NCI-H128 (cell line): ENCODE measurements around the gene P4HTM.

Experiments
- DNase-seq: peaks from one replicate; lab custom pipeline; 2025; ENCODE audit not compliant: unreplicated experiment; lab: John Stamatoyannopoulos, UW

P4HTM gene

GRCh38 chr3:48989796-48990635 is at the start of gene P4HTM:
TSS of gene P4HTM (plus strand) at chr3:48990241. CDS start at chr3:48990257, 16 bp downstream.
- DNase-seq, result peak; percentile 19

- DNase-seq, result no peak
Measured at GRCh38 chr3:48945432-48945831, 44.6 kb upstream of the P4HTM start.

GRCh38 chr3:48945891-48946549 is 44.0 kb upstream of the P4HTM start:
- no peak for DNase-seq

- no peak for DNase-seq
Measured at GRCh38 chr3:48949376-48949717, 40.7 kb upstream of the P4HTM start.

GRCh38 chr3:48950051-48950450 is 40.0 kb upstream of the P4HTM start:
- no peak for DNase-seq

GRCh38 chr3:48951764-48952163 is 38.3 kb upstream of the P4HTM start:
- no peak for DNase-seq

GRCh38 chr3:48952510-48953118 is 37.4 kb upstream of the P4HTM start:
- no peak for DNase-seq

GRCh38 chr3:48957006-48957705 is 32.9 kb upstream of the P4HTM start:
- no peak for DNase-seq

GRCh38 chr3:48960841-48961413 is 29.1 kb upstream of the P4HTM start:
- DNase-seq, result no peak

GRCh38 chr3:48962340-48962739 is 27.7 kb upstream of the P4HTM start:
- no peak for DNase-seq

- no peak for DNase-seq
Measured at GRCh38 chr3:48962939-48963338, 27.1 kb upstream of the P4HTM start.

GRCh38 chr3:48963591-48963990 is 26.4 kb upstream of the P4HTM start:
- no peak for DNase-seq

GRCh38 chr3:48966367-48966766 is 23.7 kb upstream of the P4HTM start:
- DNase-seq, result no peak

GRCh38 chr3:48966876-48967361 is 23.1 kb upstream of the P4HTM start:
- no peak for DNase-seq

- no peak for DNase-seq
Measured at GRCh38 chr3:48970586-48970985, 19.5 kb upstream of the P4HTM start.

- DNase-seq, result no peak
Measured at GRCh38 chr3:48974076-48974864, 15.8 kb upstream of the P4HTM start.

GRCh38 chr3:48979451-48979850 is 10.6 kb upstream of the P4HTM start:
- DNase-seq, result no peak

- DNase-seq, result no peak
Measured at GRCh38 chr3:48980295-48980694, 9.7 kb upstream of the P4HTM start.

GRCh38 chr3:48982016-48982415 is 8.0 kb upstream of the P4HTM start:
- no peak for DNase-seq

- no peak for DNase-seq
Measured at GRCh38 chr3:48982686-48983085, 7.4 kb upstream of the P4HTM start.
